Pancreas (tissue), 10 donors: ENCODE measurements around the gene RPE. TPM values are rescaled to one million over a fixed set of nuclear protein-coding genes. Genes with fewer than 3 reads are reported as not detected.

Experiments used
- ATAC-seq, 4 donors: fragments of 200-7000 bp; cut with Tn5 transposase; one replicate each; pipeline versions ENCODE4 v1.8.0 to v1.9.1; 2020; ENCODE audit warnings: mild to moderate bottlenecking in 4 of 4, moderate library complexity in 4 of 4
- DNase-seq, 6 donors: peaks; one replicate each; pipeline ENCODE4 v3.0.0-alpha.2; 2020
- FAIRE-seq: peaks from 2 replicates; lab custom pipeline; 2012; peaks lifted over from hg19 to GRCh38; lab: Jason Lieb, UNC
- H3K27ac ChIP-seq, 4 donors: fragments of 200-600 bp; sonication (generic); 1 replicate in 3 of 4; 2 replicates in 1 of 4; pipeline versions ENCODE4 v1.5.0 to v1.8.0; 2020
- H3K27me3 ChIP-seq, 4 donors: fragments of 200-600 bp; one replicate each; pipeline ENCODE4 v1.8.0; 2021
- H3K36me3 ChIP-seq, 3 donors: fragments of 200-600 bp; sonication (generic) in 1 of 3; one replicate each; pipeline versions ENCODE4 v1.5.0 to v1.8.0; 2020 to 2021
- H3K4me1 ChIP-seq, 3 donors: fragments of 200-600 bp; one replicate each; pipeline ENCODE4 v1.8.0; 2021
- H3K4me3 ChIP-seq, 4 donors: fragments of 200-600 bp; sonication (generic) in 2 of 4; one replicate each; pipeline versions ENCODE4 v1.5.0 to v1.8.0; 2020 to 2021
- H3K9me3 ChIP-seq, 4 donors: fragments of 200-600 bp; one replicate each; pipeline ENCODE4 v1.8.0; 2021
- WGBS, 2 donors: extraction: QIAGEN DNeasy Blood & Tissue Kit; methylation state at CpG; one replicate each; pipeline ENCODE4 v1.1.7; 2013; 5-methylcytosine and 5-hydroxymethylcytosine counted together
- intact Hi-C, 3 donors: fragments of 100-400 bp; cut with DNase I; formaldehyde crosslinking; loops; one replicate each; pipeline versions ENCODE4 v1.11.1 to v1.14.2; 2022
- polyA plus RNA-seq, 2 donors: library from polyadenylated mRNA; stranded (reverse); fragments of 200-250 nt; gene quantifications; one replicate each; pipeline ENCODE4 v1.2.3, GENCODE V29; 2013
- total RNA-seq, 6 donors: library from RNA; stranded (reverse); fragmentation: NEBNext Ultra II Directional in 4 of 6; extraction: Animal tissue kit (Norgen Biotek cat#: 25700) in 4 of 6; gene quantifications; one replicate each; pipeline versions ENCODE4 v1.2.1 to v1.2.4, GENCODE V29; 2021 to 2023
- TF ChIP-seq, protein P1 (sequence below), 4 donors: fragments of 200-600 bp; sonication (generic) in 3 of 4; IDR thresholded peaks; one replicate each; pipeline versions ENCODE4 v1.5.0 to v1.8.0; 2021; ENCODE audit warnings: antibody characterized with exemption in 4 of 4
- donor health status: healthy with polysubstance abuse.
- donor health status: DM: no; HTN: no; CAD: no; lungs with moderate emphysema.
- donor health status: DM: no; HTN: no; CAD: no.
- donor health status: control.
- donor health status: control.
- donor health status: Bipolar disorder and iron deficiency.
- donor health status: DM: yes; HTN: yes; CAD: no.
- donor health status: DM: no; HTN: no; CAD: no.
- donor health status: DM: no; HTN: no; CAD: no.
- donor health status: DM: yes; HTN: yes; CAD: no.

The RPE gene
- total and polyA plus RNA-seq, 8 donors, result 6.9 to 30.2 (median 12.1) TPM

GRCh38 chr2:210004881-210005280 lies 2.4 kb downstream of the RPE start:
- WGBS, 2 donors, result 57 to 63% methylated on average over 2 of the region's 2 CpGs
- no peak for ATAC-seq

GRCh38 chr2:210007895-210008294 lies 5.5 kb downstream of the RPE start:
- no peak for DNase-seq
- H3K4me1 ChIP-seq, result peaks cover 13 to 32% (median 25%) of the 10 kb centered on the region in 3 donors

More at GRCh38 chr2:210004881-210005280, 2.4 kb downstream of the RPE start:
- Histone ChIP-seq H3K9me3 (no peaks in the 10 kb centered on the region), H3K27me3 (no peaks in the 10 kb centered on the region), H3K27ac (no peak overlapping the region), H3K4me3 (no peak overlapping the region), H3K36me3 (no peaks in the 10 kb centered on the region), H3K4me1 (peaks cover 13 to 32% (median 25%) of the 10 kb centered on the region in 3 donors)
- FAIRE-seq (no peak), DNase-seq (no peak)
- TF ChIP-seq, protein P1, sequence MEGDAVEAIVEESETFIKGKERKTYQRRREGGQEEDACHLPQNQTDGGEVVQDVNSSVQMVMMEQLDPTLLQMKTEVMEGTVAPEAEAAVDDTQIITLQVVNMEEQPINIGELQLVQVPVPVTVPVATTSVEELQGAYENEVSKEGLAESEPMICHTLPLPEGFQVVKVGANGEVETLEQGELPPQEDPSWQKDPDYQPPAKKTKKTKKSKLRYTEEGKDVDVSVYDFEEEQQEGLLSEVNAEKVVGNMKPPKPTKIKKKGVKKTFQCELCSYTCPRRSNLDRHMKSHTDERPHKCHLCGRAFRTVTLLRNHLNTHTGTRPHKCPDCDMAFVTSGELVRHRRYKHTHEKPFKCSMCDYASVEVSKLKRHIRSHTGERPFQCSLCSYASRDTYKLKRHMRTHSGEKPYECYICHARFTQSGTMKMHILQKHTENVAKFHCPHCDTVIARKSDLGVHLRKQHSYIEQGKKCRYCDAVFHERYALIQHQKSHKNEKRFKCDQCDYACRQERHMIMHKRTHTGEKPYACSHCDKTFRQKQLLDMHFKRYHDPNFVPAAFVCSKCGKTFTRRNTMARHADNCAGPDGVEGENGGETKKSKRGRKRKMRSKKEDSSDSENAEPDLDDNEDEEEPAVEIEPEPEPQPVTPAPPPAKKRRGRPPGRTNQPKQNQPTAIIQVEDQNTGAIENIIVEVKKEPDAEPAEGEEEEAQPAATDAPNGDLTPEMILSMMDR (IDR thresholded peaks at IDR 0.05), result no peak
- intact Hi-C loops, result no loop called here

DNA sequence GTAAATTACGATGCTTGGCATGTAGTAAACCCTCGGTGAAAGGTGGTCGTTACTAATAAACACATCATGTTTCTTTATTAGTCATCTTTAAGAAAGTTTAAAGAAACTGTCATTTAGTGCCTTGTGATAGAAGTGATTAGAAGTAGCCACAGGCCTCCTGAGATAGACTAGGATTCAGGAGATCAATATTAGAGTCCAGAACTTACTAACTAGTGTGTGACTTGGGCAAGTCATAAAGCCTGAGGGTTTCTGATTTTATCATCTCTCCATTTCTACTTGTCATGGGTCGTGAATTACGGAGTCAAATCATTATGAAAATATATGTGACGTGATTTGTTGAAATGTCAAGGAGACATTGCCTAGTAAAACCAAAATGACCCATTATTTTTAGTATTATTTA lies 6.7 kb downstream of the RPE start:
- Histone ChIP-seq H3K27me3 (no peaks in the 10 kb centered on the region), H3K9me3 (no peaks in the 10 kb centered on the region), H3K27ac (no peak overlapping the region), H3K4me3 (no peak overlapping the region), H3K36me3 (no peaks in the 10 kb centered on the region), H3K4me1 (peaks cover 2 to 24% (median 14%) of the 10 kb centered on the region in 3 donors)
- ATAC-seq (no peak), FAIRE-seq (no peak), DNase-seq (no peak)
- intact Hi-C loops, result no loop called here
- TF ChIP-seq, protein P1 (IDR thresholded peaks at IDR 0.05), result no peak
- WGBS, 2 donors, result 75 to 78% methylated on average over 6 of the region's 6 CpGs

More at GRCh38 chr2:210007895-210008294, 5.5 kb downstream of the RPE start:
- H3K27ac ChIP-seq, result no peak overlapping the region
- intact Hi-C loops, result no loop called here
- 88 to 94% methylated on average over 2 of the region's 2 CpGs for WGBS, 2 donors
- H3K4me3 ChIP-seq, result no peak overlapping the region
- no peak for FAIRE-seq
- ATAC-seq, result peak in 1 of 4 donors; percentile 39
- H3K27me3 ChIP-seq, result no peaks in the 10 kb centered on the region
- no peaks in the 10 kb centered on the region for H3K9me3 ChIP-seq
- no peaks in the 10 kb centered on the region for H3K36me3 ChIP-seq
- TF ChIP-seq, protein P1 (IDR thresholded peaks at IDR 0.05), result no peak

DNA sequence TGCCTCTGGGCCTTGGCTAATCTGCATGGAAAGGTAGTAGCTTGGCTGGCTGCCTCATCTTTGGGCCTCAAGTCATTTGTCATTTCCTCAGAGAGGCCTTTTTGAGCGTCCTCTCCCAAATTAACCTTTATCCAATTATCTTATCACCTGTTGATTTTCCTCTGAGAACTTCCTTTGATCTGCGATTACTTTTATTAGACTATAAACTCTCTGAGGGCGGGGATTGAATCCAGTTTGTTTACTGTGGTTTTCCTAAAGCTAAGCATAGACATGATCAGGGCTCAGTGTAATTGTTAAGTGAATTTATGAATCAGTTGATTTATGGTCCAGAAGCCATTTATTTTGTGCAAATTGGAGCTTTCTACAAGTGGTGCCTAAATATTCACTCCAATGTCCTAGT lies 7.5 kb downstream of the RPE start:
- TF ChIP-seq, protein P1 (IDR thresholded peaks at IDR 0.05), result no peak
- H3K27ac ChIP-seq, result no peak overlapping the region
- H3K27me3 ChIP-seq, result no peaks in the 10 kb centered on the region
- intact Hi-C loops, result no loop called here
- 53 to 56% methylated on average over 3 of the region's 3 CpGs for WGBS, 2 donors
- H3K4me3 ChIP-seq, result no peak overlapping the region
- no peaks in the 10 kb centered on the region for H3K9me3 ChIP-seq
- no peak for DNase-seq
- H3K36me3 ChIP-seq, result no peaks in the 10 kb centered on the region
- H3K4me1 ChIP-seq, result peaks cover 0 to 16% (median 11%) of the 10 kb centered on the region in 3 donors
- no peak for FAIRE-seq
- no peak for ATAC-seq

GRCh38 chr2:210020138-210020537 lies 17.7 kb downstream of the RPE start:
- Histone ChIP-seq H3K4me1 (peaks cover 0 to 3% (median 0%) of the 10 kb centered on the region in 3 donors), H3K27me3 (no peaks in the 10 kb centered on the region), H3K36me3 (peaks cover 0 to 68% (median 14%) of the 10 kb centered on the region in 3 donors), H3K9me3 (no peaks in the 10 kb centered on the region), H3K4me3 (no peak overlapping the region), H3K27ac (no peak overlapping the region)
- TF ChIP-seq, protein P1 (IDR thresholded peaks at IDR 0.05), result no peak
- intact Hi-C loops, result no loop called here
- DNase-seq (no peak), ATAC-seq (no peak), FAIRE-seq (no peak)
- 69 to 72% methylated on average over 1 of the region's 1 CpG for WGBS, 2 donors
